Activated T-helper 17 cell treated with anti-CD3 and anti-CD28 coated beads, Interleukin-2, amount 50 U/mL, for 72 hours (primary cell): Measurements from ENCODE around the gene ZNF423. TPM values are rescaled to one million over a fixed set of nuclear protein-coding genes. Genes with fewer than 3 reads are reported as not detected.

Experiments used
- ATAC-seq: fragments of 150-1000 bp; cut with Tn5 transposase; replicated peaks from 2 replicates; pipeline ENCODE4 v1.10.0; 2021; ENCODE audit warnings: mild to moderate bottlenecking, moderate library complexity
- H3K27ac Mint-ChIP-seq: one replicate; pipeline ENCODE4 v1.8.0; 2022; ENCODE audit warnings: mixed read lengths
- H3K27me3 Mint-ChIP-seq: one replicate; pipeline ENCODE4 v1.8.0; 2022; ENCODE audit warnings: mixed read lengths
- H3K36me3 Mint-ChIP-seq: one replicate; pipeline ENCODE4 v1.8.0; 2022; ENCODE audit warnings: low read depth, mild to moderate bottlenecking, mixed read lengths
- H3K4me1 Mint-ChIP-seq: one replicate; pipeline ENCODE4 v1.8.0; 2022; ENCODE audit warnings: mixed read lengths
- H3K4me3 Mint-ChIP-seq: one replicate; pipeline ENCODE4 v1.8.0; 2022; ENCODE audit warnings: mild to moderate bottlenecking, mixed read lengths
- H3K9me3 Mint-ChIP-seq: one replicate; pipeline ENCODE4 v1.8.0; 2022; ENCODE audit warnings: mixed read lengths
- total RNA-seq, 2 donors: library from RNA; stranded (reverse); gene quantifications; one replicate each; pipeline ENCODE4 v1.2.3, GENCODE V29; 2022

Gene ZNF423
- total RNA-seq, 2 donors from 2014 or later = not detected

DNA sequence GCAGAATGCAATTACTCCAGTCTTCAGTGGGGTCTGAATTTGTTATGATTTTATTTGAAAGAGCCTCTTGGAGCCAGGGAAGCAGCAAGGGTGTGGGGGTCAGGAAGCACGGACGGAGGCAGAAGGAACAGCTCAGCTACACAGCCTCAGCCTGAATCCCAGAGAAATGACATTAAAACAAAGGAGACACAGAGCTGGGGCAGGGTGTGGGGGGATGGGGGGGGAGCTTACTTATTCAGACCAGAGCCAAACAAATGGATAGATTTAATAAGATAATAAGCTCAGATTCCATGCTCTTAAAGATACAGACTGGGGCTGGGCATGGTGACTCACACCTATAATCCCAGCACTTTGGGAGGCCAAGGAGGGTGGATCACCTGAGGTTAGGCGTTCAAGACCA, 195.3 kb downstream of the ZNF423 start:
- Mint-ChIP-seq H3K4me1 (peaks cover 4% of the 10 kb centered on the region), H3K4me3 (no peak overlapping the region), H3K9me3 (no peaks in the 10 kb centered on the region), H3K27ac (no peak overlapping the region), H3K36me3 (no peaks in the 10 kb centered on the region), H3K27me3 (peaks cover 6% of the 10 kb centered on the region)
- ATAC-seq = no peak

DNA sequence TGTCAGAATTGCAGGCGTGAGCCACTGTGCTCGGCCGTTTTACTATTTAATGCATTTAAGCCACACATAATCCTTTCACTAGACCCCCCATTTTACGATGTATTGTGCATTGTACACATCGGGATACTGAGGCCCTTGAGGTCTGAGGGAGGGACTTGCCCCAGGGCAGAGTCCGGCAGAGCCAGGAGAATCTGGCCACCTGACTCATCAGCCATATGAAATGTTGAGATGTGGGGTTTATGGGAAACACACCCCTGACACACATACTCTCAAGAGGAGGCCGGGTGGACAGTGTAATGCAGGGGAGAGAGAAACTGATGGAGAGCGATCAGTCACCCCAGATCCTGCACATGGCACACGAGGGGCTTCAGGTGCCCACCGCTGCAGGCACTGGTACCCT, 196.6 kb downstream of the ZNF423 start:
- Mint-ChIP-seq H3K4me3 (no peak overlapping the region), H3K36me3 (no peaks in the 10 kb centered on the region), H3K27me3 (peaks cover 6% of the 10 kb centered on the region), H3K27ac (no peak overlapping the region), H3K4me1 (peaks cover 4% of the 10 kb centered on the region), H3K9me3 (no peaks in the 10 kb centered on the region)
- ATAC-seq = no peak

DNA sequence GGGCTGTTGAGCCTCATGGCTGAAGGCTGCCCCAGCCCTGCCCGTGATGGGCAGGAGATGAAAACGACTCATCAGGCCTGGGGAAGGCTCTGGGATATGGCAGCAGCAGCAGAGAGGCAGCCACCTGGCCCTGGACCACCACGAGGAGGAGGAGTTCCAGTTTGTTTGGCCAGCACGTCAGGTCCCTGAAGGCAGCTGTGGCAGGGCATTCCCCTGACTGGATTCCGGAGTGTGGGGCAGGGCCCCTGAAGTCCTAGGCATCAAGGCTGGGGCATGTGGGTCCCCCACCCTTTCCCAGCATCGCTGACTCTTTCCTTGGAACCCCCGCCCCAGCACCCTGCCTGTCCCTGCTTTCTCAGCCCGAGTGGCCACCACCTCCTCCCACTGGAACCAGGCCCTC, 197.4 kb downstream of the ZNF423 start:
- Mint-ChIP-seq H3K9me3 (no peaks in the 10 kb centered on the region), H3K36me3 (no peaks in the 10 kb centered on the region), H3K4me3 (no peak overlapping the region), H3K27me3 (peaks cover 6% of the 10 kb centered on the region), H3K4me1 (peaks cover 4% of the 10 kb centered on the region), H3K27ac (no peak overlapping the region)
- ATAC-seq = no peak

DNA sequence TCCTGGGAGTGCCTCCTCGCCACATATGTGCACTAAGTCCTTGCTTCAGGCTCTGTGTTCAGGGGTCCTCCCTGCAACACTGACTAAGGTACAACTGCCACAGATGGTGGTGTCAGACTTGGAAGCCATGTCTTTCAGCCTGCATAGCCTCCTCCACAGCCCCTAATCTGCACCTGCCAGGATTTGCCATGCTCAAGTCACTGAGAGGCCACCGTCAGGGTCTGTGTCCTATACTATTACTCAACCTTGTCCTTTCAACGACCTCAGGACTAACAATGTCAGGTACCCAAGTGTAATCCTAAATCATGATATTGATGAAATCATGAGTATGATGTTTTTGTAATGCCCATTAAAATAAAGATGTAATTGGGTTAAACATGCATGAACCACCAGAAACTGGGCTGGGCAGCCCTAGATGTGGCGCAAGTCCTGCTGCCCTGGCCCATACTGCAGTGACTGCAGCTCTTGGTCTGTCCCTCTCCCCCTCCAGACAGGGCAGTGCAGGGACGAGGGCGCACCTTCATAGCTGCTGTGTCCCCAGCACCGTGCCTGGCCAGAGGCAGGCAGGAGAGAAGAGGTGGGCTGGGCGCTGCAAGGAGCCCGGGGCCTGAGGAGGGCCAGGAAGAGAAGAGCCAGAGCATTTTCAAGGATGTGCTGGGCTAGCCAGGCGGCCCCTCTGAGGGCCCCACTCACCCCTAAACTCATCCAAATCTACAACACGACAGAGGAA, 198.0 kb downstream of the ZNF423 start:
- no peak overlapping the region for H3K4me3 Mint-ChIP-seq
- H3K27ac Mint-ChIP-seq = no peak overlapping the region
- peaks cover 6% of the 10 kb centered on the region for H3K27me3 Mint-ChIP-seq
- no peak for ATAC-seq
- H3K4me1 Mint-ChIP-seq = peaks cover 4% of the 10 kb centered on the region
- H3K36me3 Mint-ChIP-seq = no peaks in the 10 kb centered on the region
- no peaks in the 10 kb centered on the region for H3K9me3 Mint-ChIP-seq

DNA sequence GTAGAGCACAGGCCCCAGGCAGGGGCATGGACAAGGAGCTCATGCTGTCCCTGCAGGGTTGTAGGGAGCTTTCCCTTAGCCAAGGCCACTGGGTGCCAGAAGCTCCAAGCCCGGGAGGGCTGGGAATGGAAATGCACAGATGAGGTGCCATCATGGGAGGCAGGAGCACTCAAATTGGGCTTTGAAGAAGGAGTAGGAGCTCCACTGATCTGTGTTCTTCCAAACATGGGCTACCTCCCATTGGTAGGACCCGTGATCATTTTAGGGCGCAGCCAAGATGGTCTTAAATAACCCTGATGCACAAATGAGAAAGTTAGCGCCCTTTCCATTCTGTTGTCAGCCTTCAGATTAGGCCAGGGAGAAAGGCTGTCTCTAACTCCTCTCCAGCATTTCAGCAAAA, 201.5 kb downstream of the ZNF423 start:
- Mint-ChIP-seq H3K4me3 (no peak overlapping the region), H3K4me1 (no peaks in the 10 kb centered on the region)
- no peak for ATAC-seq

DNA sequence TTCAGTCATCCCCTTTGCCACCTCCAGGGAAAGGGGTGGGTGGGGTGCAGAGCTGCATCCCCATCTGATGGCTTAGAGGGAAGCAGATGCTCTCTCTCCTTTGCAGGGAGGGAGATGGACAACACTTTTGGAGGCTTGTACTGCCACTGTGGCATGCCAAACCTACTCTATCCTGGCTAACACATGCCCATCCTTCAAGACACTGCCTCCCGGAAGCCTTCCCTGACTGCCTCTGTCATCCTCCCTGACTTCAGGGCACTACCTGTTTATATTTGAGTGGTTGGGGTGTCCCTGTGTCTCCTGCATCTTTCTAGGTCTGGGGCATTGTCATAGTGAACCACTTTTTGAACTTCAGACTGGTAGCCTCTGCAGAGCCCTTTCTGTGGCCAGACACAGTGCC, 202.3 kb downstream of the ZNF423 start:
- H3K27ac Mint-ChIP-seq = no peak overlapping the region
- H3K27me3 Mint-ChIP-seq = no peaks in the 10 kb centered on the region
- no peak for ATAC-seq
- peaks cover 5% of the 10 kb centered on the region for H3K9me3 Mint-ChIP-seq
- H3K4me1 Mint-ChIP-seq = no peaks in the 10 kb centered on the region
- no peak overlapping the region for H3K4me3 Mint-ChIP-seq
- H3K36me3 Mint-ChIP-seq = no peaks in the 10 kb centered on the region

More for the DNA sequence above, 201.5 kb downstream of the ZNF423 start:
- Mint-ChIP-seq H3K9me3 (peaks cover 2% of the 10 kb centered on the region), H3K36me3 (no peaks in the 10 kb centered on the region), H3K27me3 (no peaks in the 10 kb centered on the region), H3K27ac (no peak overlapping the region)

DNA sequence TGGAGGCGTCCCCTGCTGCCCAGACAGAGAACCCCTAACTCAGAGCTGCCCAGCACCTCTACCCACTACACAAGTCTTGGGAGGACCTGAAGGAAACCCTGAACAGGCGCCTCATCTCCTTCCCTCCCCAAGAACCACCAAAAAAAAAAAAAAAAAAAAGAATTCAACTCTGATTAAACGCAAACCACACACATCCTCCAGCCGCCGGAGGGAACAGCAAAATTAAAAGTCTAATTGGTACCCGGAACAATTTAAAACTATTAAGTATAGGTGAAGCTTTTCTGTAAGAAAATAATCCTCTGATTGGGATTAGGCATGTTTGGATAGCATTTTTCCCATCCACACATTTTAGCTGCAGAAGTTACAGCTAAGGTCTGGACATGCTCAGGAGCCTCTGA, 202.7 kb downstream of the ZNF423 start:
- H3K4me3 Mint-ChIP-seq = no peak overlapping the region
- no peaks in the 10 kb centered on the region for H3K36me3 Mint-ChIP-seq
- no peak for ATAC-seq
- H3K27ac Mint-ChIP-seq = no peak overlapping the region
- H3K4me1 Mint-ChIP-seq = no peaks in the 10 kb centered on the region
- H3K9me3 Mint-ChIP-seq = peaks cover 5% of the 10 kb centered on the region
- H3K27me3 Mint-ChIP-seq = no peaks in the 10 kb centered on the region

DNA sequence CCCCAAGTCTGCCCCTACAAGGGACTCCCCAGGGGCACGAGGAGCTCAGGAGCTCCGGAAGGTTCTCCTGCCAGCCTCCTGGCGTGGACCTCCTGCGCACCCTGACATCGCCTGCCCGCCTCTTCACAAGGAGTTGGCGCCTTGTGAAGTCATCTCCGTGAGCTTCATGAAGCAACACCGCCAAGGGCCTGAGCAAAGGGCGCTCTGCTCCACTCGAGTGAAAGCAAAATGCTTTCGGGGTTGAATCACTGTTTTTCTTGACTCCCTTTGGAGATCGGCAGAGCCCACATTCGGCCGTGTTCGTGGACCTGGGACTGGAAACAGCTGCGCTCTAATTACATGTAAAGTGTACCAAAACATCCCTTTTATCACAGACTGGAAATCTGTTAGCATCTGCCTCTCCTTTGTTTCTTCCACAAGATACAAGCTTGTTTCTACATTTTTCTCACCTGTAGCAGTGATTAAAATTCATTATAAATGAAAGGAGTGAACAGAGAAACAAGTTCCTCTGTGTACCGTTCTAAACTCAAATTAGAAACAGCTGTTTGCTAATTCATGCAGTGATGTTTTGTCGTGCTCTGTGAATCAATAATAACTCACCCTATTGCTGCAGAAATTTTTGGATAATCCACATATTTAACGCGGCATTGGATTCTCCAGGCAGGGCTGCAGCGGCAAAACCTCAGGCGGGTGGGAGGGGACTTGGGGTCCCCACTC, 203.3 kb downstream of the ZNF423 start:
- Mint-ChIP-seq H3K4me3 (no peak overlapping the region), H3K27ac (no peak overlapping the region), H3K27me3 (no peaks in the 10 kb centered on the region), H3K36me3 (no peaks in the 10 kb centered on the region), H3K4me1 (no peaks in the 10 kb centered on the region), H3K9me3 (peaks cover 10% of the 10 kb centered on the region)
- no peak for ATAC-seq

DNA sequence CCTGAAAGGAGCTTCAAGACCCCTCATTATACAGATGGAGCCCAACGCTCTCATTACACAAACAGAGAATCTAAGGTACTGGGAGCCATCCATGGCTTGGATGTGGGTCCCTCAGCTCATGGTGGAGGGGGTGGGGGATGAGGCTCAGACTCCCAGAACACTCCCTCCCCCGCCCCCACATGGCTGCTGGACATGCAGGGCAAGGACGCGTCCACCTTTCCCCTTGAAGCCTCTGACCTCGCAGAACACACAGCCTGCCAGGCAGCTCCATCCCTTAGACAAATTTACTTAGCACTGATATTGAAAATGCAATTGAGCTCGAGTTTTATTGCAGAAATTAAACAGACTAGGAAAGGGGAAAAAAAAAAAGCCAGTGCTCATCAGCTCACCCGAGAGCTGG, 203.9 kb downstream of the ZNF423 start:
- Mint-ChIP-seq H3K4me3 (no peak overlapping the region), H3K27me3 (no peaks in the 10 kb centered on the region), H3K36me3 (no peaks in the 10 kb centered on the region), H3K4me1 (no peaks in the 10 kb centered on the region), H3K9me3 (peaks cover 15% of the 10 kb centered on the region), H3K27ac (no peak overlapping the region)
- ATAC-seq = no peak

DNA sequence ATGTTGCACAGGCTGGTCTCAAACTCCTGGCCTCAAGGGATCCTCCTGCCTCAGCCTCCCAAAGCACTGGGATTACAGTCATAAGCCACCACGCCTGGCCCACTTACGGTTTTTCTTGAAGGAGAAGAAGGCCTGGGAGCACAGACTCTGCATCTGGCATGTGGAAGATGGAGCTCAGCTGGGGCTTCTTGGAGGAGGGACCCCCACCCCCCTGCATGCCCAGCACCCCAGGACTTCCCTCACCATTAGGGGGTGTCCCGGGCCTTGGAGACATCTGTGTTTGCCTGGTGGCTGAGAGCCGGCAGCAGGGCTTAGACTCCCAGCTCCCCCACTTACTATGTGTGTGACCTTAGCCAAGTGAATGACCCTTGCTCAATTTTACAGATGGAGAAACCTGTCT, 204.7 kb downstream of the ZNF423 start:
- Mint-ChIP-seq H3K27me3 (no peaks in the 10 kb centered on the region), H3K9me3 (peaks cover 15% of the 10 kb centered on the region), H3K27ac (no peak overlapping the region), H3K4me1 (no peaks in the 10 kb centered on the region), H3K4me3 (no peak overlapping the region), H3K36me3 (no peaks in the 10 kb centered on the region)
- ATAC-seq = no peak

DNA sequence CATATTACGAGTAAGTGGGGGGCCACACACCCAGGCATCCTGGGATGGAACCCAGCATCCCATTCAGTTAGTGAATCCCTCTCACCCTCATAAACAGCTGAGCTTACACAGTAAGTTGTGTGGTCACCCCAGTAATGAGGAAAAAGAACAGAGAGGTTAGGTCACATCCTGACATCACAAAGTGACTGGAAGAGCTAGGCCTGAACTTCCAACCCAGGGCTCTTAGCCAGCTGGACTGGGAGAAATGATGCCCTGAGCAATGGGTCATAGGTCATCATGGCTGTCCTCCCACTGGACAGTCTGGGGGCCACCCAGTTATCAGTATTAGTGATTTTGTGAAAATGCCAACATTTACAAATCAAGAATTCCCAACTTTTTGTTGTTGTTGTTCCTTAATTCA, 205.3 kb downstream of the ZNF423 start:
- no peak overlapping the region for H3K4me3 Mint-ChIP-seq

DNA sequence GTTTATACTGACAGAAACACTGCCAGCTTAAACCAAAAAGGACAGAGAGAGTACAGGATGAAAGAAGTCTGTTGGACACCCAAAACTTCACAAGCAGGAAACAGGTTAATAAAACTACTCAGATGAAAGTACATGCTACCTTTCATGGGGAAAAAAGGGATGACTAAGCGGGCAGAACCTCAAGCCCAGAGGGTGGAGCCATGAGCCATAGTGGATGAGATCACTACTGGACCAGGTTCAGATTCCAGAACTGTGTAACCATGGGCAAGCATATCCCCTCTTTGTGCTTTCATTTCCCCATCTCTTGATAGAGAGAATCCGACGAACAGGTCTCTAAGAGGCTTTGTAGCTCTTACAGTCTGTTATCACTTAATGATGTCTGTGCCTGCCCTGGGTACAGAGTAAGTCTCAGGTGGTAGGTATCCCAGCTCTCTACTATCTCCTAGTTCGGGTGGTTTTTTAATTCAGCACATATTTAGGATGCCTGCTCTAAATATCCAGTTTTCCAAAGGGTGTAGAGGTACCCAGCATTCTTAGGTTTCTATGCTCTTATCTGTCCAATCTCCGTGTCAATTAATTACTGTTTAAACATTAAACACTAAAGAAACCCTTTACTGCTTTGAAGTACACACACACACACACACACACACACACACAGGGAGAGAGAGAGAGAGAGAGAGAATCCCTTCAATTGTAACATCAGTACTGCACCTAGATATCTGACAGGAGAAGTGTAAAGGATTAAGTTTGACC, 206.7 kb downstream of the ZNF423 start:
- no peak for ATAC-seq
- H3K4me3 Mint-ChIP-seq = no peak overlapping the region
- no peak overlapping the region for H3K27ac Mint-ChIP-seq
- H3K27me3 Mint-ChIP-seq = no peaks in the 10 kb centered on the region
- H3K36me3 Mint-ChIP-seq = no peaks in the 10 kb centered on the region
- peaks cover 15% of the 10 kb centered on the region for H3K9me3 Mint-ChIP-seq
- no peaks in the 10 kb centered on the region for H3K4me1 Mint-ChIP-seq

More for the DNA sequence above, 205.3 kb downstream of the ZNF423 start:
- Mint-ChIP-seq H3K36me3 (no peaks in the 10 kb centered on the region), H3K9me3 (peaks cover 15% of the 10 kb centered on the region), H3K27ac (no peak overlapping the region), H3K4me1 (no peaks in the 10 kb centered on the region), H3K27me3 (no peaks in the 10 kb centered on the region)
- no peak for ATAC-seq

DNA sequence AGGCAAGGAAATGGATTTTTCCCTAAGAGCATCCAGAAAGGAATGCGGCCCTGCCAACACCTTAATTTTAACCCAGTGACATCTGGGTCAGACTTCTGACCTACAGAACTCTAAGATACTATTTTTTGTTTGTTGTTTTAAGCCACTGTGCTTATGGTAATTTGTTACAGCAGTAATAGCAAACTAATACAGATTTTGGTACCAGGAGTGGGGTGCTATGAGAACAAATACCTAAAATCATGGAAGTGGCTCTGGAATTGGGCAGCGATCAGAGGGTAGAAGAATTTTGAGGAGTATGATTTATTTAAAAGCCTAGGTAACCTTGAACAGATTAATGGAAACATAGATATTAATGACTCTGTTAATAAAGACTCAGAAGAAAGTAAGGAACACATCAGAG, 208.2 kb downstream of the ZNF423 start:
- Mint-ChIP-seq H3K27me3 (no peaks in the 10 kb centered on the region), H3K9me3 (peaks cover 18% of the 10 kb centered on the region), H3K4me3 (no peak overlapping the region), H3K4me1 (no peaks in the 10 kb centered on the region), H3K27ac (no peak overlapping the region), H3K36me3 (no peaks in the 10 kb centered on the region)
- no peak for ATAC-seq

DNA sequence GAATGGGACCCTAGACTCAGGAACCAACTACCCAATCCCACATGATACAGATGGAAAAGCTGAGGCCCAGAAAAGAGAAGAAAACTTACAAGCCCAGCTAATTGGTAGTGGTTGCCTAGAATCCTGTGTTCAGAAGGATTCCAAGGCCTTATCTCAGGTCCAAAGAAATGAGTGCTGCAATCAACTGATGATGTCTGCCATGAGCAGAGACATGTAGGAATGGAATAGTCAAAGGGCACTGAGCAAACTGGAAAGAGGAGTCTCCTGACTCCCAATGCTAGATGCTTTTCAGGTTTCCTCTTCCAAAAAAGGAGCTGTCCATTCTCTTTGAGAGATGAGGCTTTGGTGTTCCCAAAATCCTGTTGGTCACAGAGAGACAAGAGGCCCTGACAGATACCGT, 210.6 kb downstream of the ZNF423 start:
- Mint-ChIP-seq H3K27me3 (peaks cover under 1% of the 10 kb centered on the region), H3K4me1 (no peaks in the 10 kb centered on the region), H3K9me3 (peaks cover 18% of the 10 kb centered on the region), H3K4me3 (no peak overlapping the region), H3K27ac (no peak overlapping the region), H3K36me3 (no peaks in the 10 kb centered on the region)
- ATAC-seq = no peak

DNA sequence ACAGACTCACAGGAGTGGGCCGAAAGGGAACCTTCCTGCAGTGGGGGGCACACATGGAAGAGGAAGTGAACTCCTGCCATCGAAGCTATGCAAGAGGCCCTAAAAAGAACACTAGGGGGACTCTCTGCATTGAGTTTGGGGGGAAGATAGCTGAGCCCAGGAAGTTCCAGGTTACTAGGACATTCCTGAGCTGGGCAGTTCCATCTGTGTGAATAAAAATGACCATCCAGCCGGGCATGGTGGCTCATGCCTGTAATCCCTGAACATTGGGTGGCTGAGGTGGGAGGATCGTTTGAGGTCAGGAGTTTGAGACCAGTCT, 211.8 kb downstream of the ZNF423 start:
- ATAC-seq = no peak
- no peaks in the 10 kb centered on the region for H3K4me1 Mint-ChIP-seq
- no peak overlapping the region for H3K27ac Mint-ChIP-seq
- H3K36me3 Mint-ChIP-seq = no peaks in the 10 kb centered on the region
- H3K9me3 Mint-ChIP-seq = peaks cover 14% of the 10 kb centered on the region
- peaks cover 4% of the 10 kb centered on the region for H3K27me3 Mint-ChIP-seq
- H3K4me3 Mint-ChIP-seq = no peak overlapping the region
